Fibroblast of skin of right biceps (primary cell): Measurements from ENCODE around the gene EXOC2.
"Not testable (repeated sequence)": the region's sequence is repeated elsewhere in the genome, so short reads cannot be mapped to it uniquely, and the experiment has no call there.

Experiments
- DNase-seq: peaks from one replicate; pipeline ENCODE4 v3.0.0-alpha.2; 2013

EXOC2 gene

GRCh38 chr6:680666-681340 lies 12.1 kb downstream of the EXOC2 start:
- DNase-seq, result no peak

- no peak for DNase-seq
Measured at GRCh38 chr6:680251-680650, 12.7 kb downstream of the EXOC2 start.

GRCh38 chr6:679282-679681 lies 13.7 kb downstream of the EXOC2 start:
- peak; percentile 36 for DNase-seq

GRCh38 chr6:678520-678919 lies 14.4 kb downstream of the EXOC2 start:
- no peak for DNase-seq

- no peak for DNase-seq
Measured at GRCh38 chr6:677919-678318, 15.0 kb downstream of the EXOC2 start.

- no peak for DNase-seq
Measured at GRCh38 chr6:674956-675355, 18.0 kb downstream of the EXOC2 start.

- DNase-seq, result no peak
Measured at GRCh38 chr6:674406-674805, 18.5 kb downstream of the EXOC2 start.

- DNase-seq, result no peak
Measured at GRCh38 chr6:667253-667927, 25.5 kb downstream of the EXOC2 start.

GRCh38 chr6:665403-666267 lies 27.3 kb downstream of the EXOC2 start:
- DNase-seq, result no peak

- DNase-seq, result not testable (repeated sequence)
Measured at GRCh38 chr6:663788-664187, 29.2 kb downstream of the EXOC2 start.

- no peak for DNase-seq
Measured at GRCh38 chr6:659716-660581, 33.0 kb downstream of the EXOC2 start.

- DNase-seq, result peak; percentile 84
Measured at GRCh38 chr6:658244-658643, 34.7 kb downstream of the EXOC2 start.

GRCh38 chr6:657743-658142 lies 35.2 kb downstream of the EXOC2 start:
- no peak for DNase-seq

GRCh38 chr6:656460-657252 lies 36.3 kb downstream of the EXOC2 start, which contains the start of gene HUS1B:
Gene HUS1B (minus strand): TSS chr6:657100. CDS start chr6:656944, 156 bp downstream.
- DNase-seq, result no peak

- DNase-seq, result peak; percentile 12
Measured at GRCh38 chr6:654136-654535, 38.8 kb downstream of the EXOC2 start.

GRCh38 chr6:652865-653264 lies 40.1 kb downstream of the EXOC2 start:
- no peak for DNase-seq

- DNase-seq, result no peak
Measured at GRCh38 chr6:650098-650497, 42.8 kb downstream of the EXOC2 start.

- DNase-seq, result no peak
Measured at GRCh38 chr6:642805-643204, 50.1 kb downstream of the EXOC2 start.

GRCh38 chr6:641225-641985 lies 51.5 kb downstream of the EXOC2 start:
- DNase-seq, result no peak

- DNase-seq, result no peak
Measured at GRCh38 chr6:636488-636887, 56.5 kb downstream of the EXOC2 start.

- DNase-seq, result no peak
Measured at GRCh38 chr6:635233-635632, 57.7 kb downstream of the EXOC2 start.
